H1 (cell line): ENCODE data around the gene MATN1. TPM values are rescaled to one million over a fixed set of nuclear protein-coding genes. Genes with fewer than 3 reads are reported as not detected.

ENCODE experiments used
- CTCF ChIA-PET: fragments of 300-600 bp; sonication (Branson Sonifier 250); formaldehyde crosslinking; loops from one replicate; lab custom pipeline; 2021; ENCODE audit not compliant: partially characterized antibody; lab: Charles Lee
- POLR2A ChIA-PET: fragments of 300-600 bp; sonication (Branson Sonifier 250); formaldehyde crosslinking; loops from one replicate; lab custom pipeline; 2021; ENCODE audit warnings: inconsistent platforms; ENCODE audit not compliant: partially characterized antibody; lab: Charles Lee
- DNase-seq, 2 experiments: peaks; one replicate each; pipeline versions ENCODE4 v3.0.0 to v3.0.0-alpha.2; 2010 to 2022; ENCODE audit warnings: low spot score in 2 of 2, low read depth in 1 of 2, mixed read lengths in 1 of 2
- FAIRE-seq: peaks from 2 replicates; lab custom pipeline; 2011; peaks lifted over from hg19 to GRCh38; lab: Jason Lieb, UNC
- H2AFZ ChIP-seq: 2 replicates; pipeline ENCODE4 v1.8.1; 2012; ENCODE audit warnings: low read length, inconsistent platforms
- H2AK5ac ChIP-seq: 2 replicates; pipeline ENCODE4 v1.6.1; 2013; ENCODE audit warnings: low read depth, low read length
- H2BK120ac ChIP-seq: replicated peaks from 2 replicates; pipeline ENCODE3; 2013; ENCODE audit warnings: low read depth, low read length, inconsistent platforms
- H2BK12ac ChIP-seq: 2 replicates; pipeline ENCODE4 v1.6.1; 2013; ENCODE audit warnings: low read depth, low read length
- H2BK15ac ChIP-seq: 2 replicates; pipeline ENCODE4 v1.6.1; 2013; ENCODE audit warnings: low read length
- H2BK20ac ChIP-seq: 2 replicates; pipeline ENCODE4 v1.6.1; 2013; ENCODE audit warnings: low read length
- H2BK5ac ChIP-seq: 2 replicates; pipeline ENCODE4 v1.6.1; 2013; ENCODE audit warnings: low read depth, low read length
- H3K14ac ChIP-seq: 2 replicates; pipeline ENCODE4 v1.6.1; 2013; ENCODE audit warnings: inconsistent platforms; ENCODE audit not compliant: insufficient read length
- H3K18ac ChIP-seq: 2 replicates; pipeline ENCODE4 v1.6.1; 2013; ENCODE audit warnings: low read length; ENCODE audit errors: extremely low read depth
- H3K23ac ChIP-seq: 2 replicates; pipeline ENCODE4 v1.6.1; 2013; ENCODE audit warnings: inconsistent platforms; ENCODE audit not compliant: insufficient read length
- H3K23me2 ChIP-seq: 2 replicates; pipeline ENCODE4 v1.6.1; 2013; ENCODE audit warnings: low read depth, low read length
- H3K27ac ChIP-seq: 2 replicates; pipeline ENCODE4 v1.6.1; 2011; ENCODE audit warnings: low read depth, low read length, inconsistent platforms
- H3K27me3 ChIP-seq, 4 experiments: replicated peaks in 1 of 4; 1 replicate in 1 of 4; 2 replicates in 3 of 4; pipeline versions ENCODE4 v1.6.1 to v1.8.1; 2011 to 2013; ENCODE audit warnings: low read length in 3 of 4, mild to moderate bottlenecking in 3 of 4, inconsistent platforms in 2 of 4, mixed read lengths in 2 of 4, moderate library complexity in 1 of 4; ENCODE audit not compliant: control insufficient read depth in 3 of 4, insufficient read depth in 3 of 4; ENCODE audit errors: extremely low read depth in 1 of 4
- H3K36me3 ChIP-seq, 4 experiments: 2 replicates each; pipeline versions ENCODE4 v1.6.1 to v1.8.1; 2011 to 2013; ENCODE audit warnings: mild to moderate bottlenecking in 4 of 4, low read length in 3 of 4, moderate library complexity in 2 of 4, control low read depth in 1 of 4, inconsistent platforms in 1 of 4; ENCODE audit not compliant: insufficient read depth in 4 of 4, control insufficient read depth in 2 of 4
- H3K4ac ChIP-seq: replicated peaks from 2 replicates; pipeline ENCODE3; 2013; ENCODE audit warnings: low read length, low read depth, mixed read lengths, inconsistent platforms; ENCODE audit not compliant: insufficient read length
- H3K4me1 ChIP-seq, 4 experiments: replicated peaks in 1 of 4; 1 replicate in 1 of 4; 2 replicates in 3 of 4; pipeline versions ENCODE4 v1.6.1 to v1.8.1; 2011 to 2013; ENCODE audit warnings: low read length in 3 of 4, inconsistent platforms in 2 of 4, mixed read lengths in 1 of 4; ENCODE audit not compliant: insufficient read depth in 4 of 4, control insufficient read depth in 3 of 4
- H3K4me2 ChIP-seq, 2 experiments: 2 replicates each; pipeline versions ENCODE4 v1.6.1 to v1.8.1; 2011 to 2013; ENCODE audit warnings: low read depth in 2 of 2, low read length in 2 of 2, control low read depth in 1 of 2, inconsistent platforms in 1 of 2, mild to moderate bottlenecking in 1 of 2; ENCODE audit not compliant: insufficient read depth in 1 of 2
- H3K4me3 ChIP-seq, 4 experiments: fragments of 200-600, 300-600 bp in 1 of 4; sonication (generic), shearing (Covaris generic), sonication (Bioruptor Twin) in 1 of 4; 2 replicates each; pipeline versions ENCODE4 v1.5.1 to v1.8.1; 2011 to 2016; ENCODE audit warnings: low read length in 4 of 4, low read depth in 3 of 4, control low read depth in 2 of 4, inconsistent platforms in 2 of 4, mild to moderate bottlenecking in 2 of 4, mixed read lengths in 1 of 4, moderate library complexity in 1 of 4; ENCODE audit not compliant: insufficient read depth in 2 of 4; ENCODE audit errors: extremely low read depth in 1 of 4
- H3K56ac ChIP-seq: replicated peaks from 2 replicates; pipeline ENCODE3; 2013; ENCODE audit warnings: low read depth, mild to moderate bottlenecking, mixed read lengths, low read length, inconsistent platforms; ENCODE audit not compliant: insufficient read length
- H3K79me1 ChIP-seq: 2 replicates; pipeline ENCODE4 v1.6.1; 2013; ENCODE audit warnings: low read depth, low read length, control low read depth
- H3K79me2 ChIP-seq, 2 experiments: 2 replicates each; pipeline versions ENCODE4 v1.6.1 to v1.8.1; 2012 to 2013; ENCODE audit warnings: low read length in 2 of 2, mild to moderate bottlenecking in 2 of 2, inconsistent platforms in 1 of 2; ENCODE audit not compliant: insufficient read depth in 2 of 2, control insufficient read depth in 1 of 2
- H3K9ac ChIP-seq, 4 experiments: replicated peaks in 1 of 4; 1 replicate in 1 of 4; 2 replicates in 3 of 4; pipeline versions ENCODE4 v1.6.1 to v1.8.1; 2011 to 2013; ENCODE audit warnings: low read depth in 3 of 4, low read length in 3 of 4, control low read depth in 2 of 4, mild to moderate bottlenecking in 2 of 4, moderate library complexity in 2 of 4, inconsistent platforms in 1 of 4; ENCODE audit errors: extremely low read depth in 1 of 4
- H3K9me3 ChIP-seq, 2 experiments: 2 replicates each; pipeline versions ENCODE4 v1.6.1 to v1.8.1; 2012 to 2013; ENCODE audit warnings: mild to moderate bottlenecking in 2 of 2, moderate library complexity in 2 of 2, control low read depth in 1 of 2, inconsistent platforms in 1 of 2, low read depth in 1 of 2, low read length in 1 of 2, mixed read lengths in 1 of 2; ENCODE audit not compliant: insufficient read depth in 2 of 2
- H4K20me1 ChIP-seq, 2 experiments: replicated peaks in 1 of 2; 2 replicates each; pipeline versions ENCODE3 to v1.8.1; 2011 to 2013; ENCODE audit warnings: inconsistent platforms in 2 of 2, low read length in 2 of 2, mild to moderate bottlenecking in 1 of 2; ENCODE audit not compliant: insufficient read depth in 2 of 2, control insufficient read depth in 1 of 2
- H4K5ac ChIP-seq: 2 replicates; pipeline ENCODE4 v1.6.1; 2013; ENCODE audit warnings: low read length, low read depth, mixed read lengths, inconsistent platforms; ENCODE audit not compliant: insufficient read length
- H4K8ac ChIP-seq: 2 replicates; pipeline ENCODE4 v1.8.0; 2013; ENCODE audit warnings: mild to moderate bottlenecking, moderate library complexity, low read length, inconsistent platforms; ENCODE audit not compliant: insufficient read depth; ENCODE audit errors: extremely low read depth
- H4K91ac ChIP-seq: replicated peaks from 2 replicates; pipeline ENCODE3; 2013; ENCODE audit warnings: low read length, mixed read lengths, inconsistent platforms; ENCODE audit not compliant: insufficient read length
- CBX8 ChIP-seq: fragments of 300-800, 300-1000 bp; sonication (generic); IDR thresholded peaks from 2 replicates; pipeline ENCODE4 v1.7.1; 2016; ENCODE audit warnings: low read depth, low read length, borderline replicate concordance
- CEBPB ChIP-seq: IDR thresholded peaks from 2 replicates; pipeline ENCODE4 v1.6.1; 2012; ENCODE audit warnings: low read depth, low read length
- CHD1 ChIP-seq: IDR thresholded peaks from 2 replicates; pipeline ENCODE4 v1.6.1; 2012; ENCODE audit warnings: low read depth, low read length, improper control_type of control experiment
- E2F6 ChIP-seq: IDR thresholded peaks from 2 replicates; pipeline ENCODE4 v1.6.1; 2012; ENCODE audit warnings: inconsistent platforms
- FOSL1 ChIP-seq: IDR thresholded peaks from 2 replicates; pipeline ENCODE4 v1.6.1; 2011; ENCODE audit warnings: mild to moderate bottlenecking, low read depth, low read length, moderate library complexity; ENCODE audit not compliant: insufficient read depth
- JUND ChIP-seq: IDR thresholded peaks from 2 replicates; pipeline ENCODE4 v1.6.1; 2011; ENCODE audit warnings: mild to moderate bottlenecking, improper control_type of control experiment, low read length
- KDM4A ChIP-seq: IDR thresholded peaks from one replicate; pipeline ENCODE4 v1.7.1; 2012; ENCODE audit warnings: low read depth, mild to moderate bottlenecking, moderate library complexity, low read length, inconsistent platforms; ENCODE audit not compliant: severe bottlenecking
- KDM5A ChIP-seq: fragments of 200-600 bp; IDR thresholded peaks from 2 replicates; pipeline ENCODE4 v1.7.1; 2012; ENCODE audit warnings: mild to moderate bottlenecking, low read length, inconsistent platforms, mixed read lengths
- NRF1 ChIP-seq: IDR thresholded peaks from 2 replicates; pipeline ENCODE4 v1.6.1; 2011; ENCODE audit warnings: mild to moderate bottlenecking, low read depth, low read length, improper control_type of control experiment
- RAD21 ChIP-seq, 2 experiments: IDR thresholded peaks in 1 of 2; conservative IDR thresholded peaks in 1 of 2; 2 replicates each; pipeline ENCODE4 v1.6.1; 2011; ENCODE audit warnings: low read depth in 2 of 2, low read length in 2 of 2, improper control_type of control experiment in 1 of 2, inconsistent platforms in 1 of 2, mild to moderate bottlenecking in 1 of 2, moderate library complexity in 1 of 2
- SP1 ChIP-seq: IDR thresholded peaks from 2 replicates; pipeline ENCODE4 v1.6.1; 2011; ENCODE audit warnings: low read depth, low read length
- SUZ12 ChIP-seq: fragments of 200-600 bp; sonication (generic); IDR thresholded peaks from 2 replicates; pipeline ENCODE4 v1.6.1; 2012; ENCODE audit warnings: mild to moderate bottlenecking, inconsistent platforms, low read length, moderate library complexity, mixed read lengths
- TCF12 ChIP-seq: IDR thresholded peaks from 2 replicates; pipeline ENCODE4 v1.6.1; 2011; ENCODE audit warnings: low read depth, mild to moderate bottlenecking, low read length
- WGBS, 2 experiments: shearing (Covaris generic) in 1 of 2; methylation state at CpG; one replicate each; pipeline versions ENCODE4 v1.1.6 to v1.1.7; 2013 to 2015; ENCODE audit warnings: low lambda C conversion rate in 2 of 2, mixed read lengths in 2 of 2, inconsistent platforms in 1 of 2, low coverage in 1 of 2, missing lambda C conversion rate in 1 of 2; ENCODE audit not compliant: insufficient replicate concordance in 2 of 2, insufficient coverage in 1 of 2, insufficient read length in 1 of 2; ENCODE audit errors: extremely low coverage in 1 of 2, missing lambda C conversion rate in 1 of 2; 5-methylcytosine and 5-hydroxymethylcytosine counted together
- polyA plus RNA-seq, 7 experiments: library from polyadenylated mRNA; depleted of rRNA in 3 of 7; stranded (reverse) in 5 of 7; unstranded in 2 of 7; fragments of >200 nt in 5 of 7; fragments of 200-250 nt in 2 of 7; gene quantifications; 1 replicate in 5 of 7; 2 replicates in 1 of 7; 4 replicates in 1 of 7; pipeline versions ENCODE4 v1.2.1 to v1.2.3, GENCODE V29; 2011 to 2013; ENCODE audit warnings: missing spikeins in 2 of 7, mixed read lengths in 2 of 7
- total RNA-seq: library from RNA; stranded (reverse); fragmentation: NEBNext Ultra II Directional; extraction: Animal tissue kit (Norgen Biotek cat#: 25700); gene quantifications from 2 replicates; pipeline ENCODE4 v1.2.1, GENCODE V29; 2021
- TF ChIP-seq, protein P1 (sequence below): IDR thresholded peaks from 2 replicates; pipeline ENCODE4 v1.6.1; 2011; ENCODE audit warnings: low read depth, mild to moderate bottlenecking, low read length; ENCODE audit not compliant: insufficient read depth

MATN1 gene
- total and polyA plus RNA-seq, 2 of the 8 experiments (the other 6 are each of a cell fraction or from before 2014, with no cell fraction given), result 0.12 to 0.28 TPM

GRCh38 chr1:30701258-30701633 lies 22.1 kb downstream of the MATN1 start:
- FAIRE-seq, result no peak
- Histone ChIP-seq H2BK5ac (no peak overlapping the region), H2AK5ac (no peak overlapping the region), H3K23ac (no peak overlapping the region), H4K20me1 (peaks cover 0 to 3% of the 10 kb centered on the region in 2 experiments), H2BK15ac (no peak overlapping the region), H4K8ac (no peak overlapping the region), H2BK12ac (no peak overlapping the region), H3K4me3 (no peak overlapping the region), H3K79me1 (no peaks in the 10 kb centered on the region), H3K18ac (no peak overlapping the region), H3K9ac (no peak overlapping the region), H3K9me3 (no peaks in the 10 kb centered on the region), H2AFZ (no peak overlapping the region), H3K27me3 (no peaks in the 10 kb centered on the region), H3K14ac (no peak overlapping the region), H2BK120ac (no peak overlapping the region), H3K23me2 (peaks cover 11% of the 10 kb centered on the region; the same call in 1 of the 2 replicates), H3K36me3 (no peaks in the 10 kb centered on the region), H3K56ac (no peak overlapping the region), H4K91ac (no peak overlapping the region), H3K79me2 (no peaks in the 10 kb centered on the region), H3K27ac (no peak overlapping the region), H2BK20ac (no peak overlapping the region), H4K5ac (no peak overlapping the region), H3K4ac (no peak overlapping the region), H3K4me2 (no peak overlapping the region), H3K4me1 (peaks cover 0 to 3% (median 0%) of the 10 kb centered on the region in 4 experiments; a peak in 3 of 7 replicates)
- ChIA-PET CTCF (interaction anchor here (0.6 to 1.3 kb wide), 2 partner anchors 15 to 16 kb away, joined by 3 read pairs; no protein-coding TSS in a partner anchor), POLR2A (no interaction called here)
- WGBS, 2 experiments, result 100% methylated on average over 2 of the region's 2 CpGs; no CpG with 5 or more reads in 1 of the 2 experiments
- DNase-seq, result no peak
- no peak for TF ChIP-seq SUZ12
- TF ChIP-seq JUND, result no peak
- TF ChIP-seq TCF12, result no peak
- no peak for TF ChIP-seq RAD21 (IDR thresholded peaks at IDR 0.05 in 1 of 2, conservative IDR thresholded peaks at IDR 0.05 in 1 of 2; ENCODE audit: low read depth in 2 of 2, low read length in 2 of 2)
- TF ChIP-seq, protein P1, sequence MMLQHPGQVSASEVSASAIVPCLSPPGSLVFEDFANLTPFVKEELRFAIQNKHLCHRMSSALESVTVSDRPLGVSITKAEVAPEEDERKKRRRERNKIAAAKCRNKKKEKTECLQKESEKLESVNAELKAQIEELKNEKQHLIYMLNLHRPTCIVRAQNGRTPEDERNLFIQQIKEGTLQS, result no peak
- TF ChIP-seq CBX8, result no peak
- no peak for TF ChIP-seq CEBPB
- TF ChIP-seq SP1, result no peak
- TF ChIP-seq CHD1, result no peak
- no peak for TF ChIP-seq FOSL1
- TF ChIP-seq E2F6, result no peak
- TF ChIP-seq KDM5A, result no peak
- no peak for TF ChIP-seq KDM4A
- TF ChIP-seq NRF1, result no peak
